ENCODE results near the gene SNAI1.

The SNAI1 gene

DNA sequence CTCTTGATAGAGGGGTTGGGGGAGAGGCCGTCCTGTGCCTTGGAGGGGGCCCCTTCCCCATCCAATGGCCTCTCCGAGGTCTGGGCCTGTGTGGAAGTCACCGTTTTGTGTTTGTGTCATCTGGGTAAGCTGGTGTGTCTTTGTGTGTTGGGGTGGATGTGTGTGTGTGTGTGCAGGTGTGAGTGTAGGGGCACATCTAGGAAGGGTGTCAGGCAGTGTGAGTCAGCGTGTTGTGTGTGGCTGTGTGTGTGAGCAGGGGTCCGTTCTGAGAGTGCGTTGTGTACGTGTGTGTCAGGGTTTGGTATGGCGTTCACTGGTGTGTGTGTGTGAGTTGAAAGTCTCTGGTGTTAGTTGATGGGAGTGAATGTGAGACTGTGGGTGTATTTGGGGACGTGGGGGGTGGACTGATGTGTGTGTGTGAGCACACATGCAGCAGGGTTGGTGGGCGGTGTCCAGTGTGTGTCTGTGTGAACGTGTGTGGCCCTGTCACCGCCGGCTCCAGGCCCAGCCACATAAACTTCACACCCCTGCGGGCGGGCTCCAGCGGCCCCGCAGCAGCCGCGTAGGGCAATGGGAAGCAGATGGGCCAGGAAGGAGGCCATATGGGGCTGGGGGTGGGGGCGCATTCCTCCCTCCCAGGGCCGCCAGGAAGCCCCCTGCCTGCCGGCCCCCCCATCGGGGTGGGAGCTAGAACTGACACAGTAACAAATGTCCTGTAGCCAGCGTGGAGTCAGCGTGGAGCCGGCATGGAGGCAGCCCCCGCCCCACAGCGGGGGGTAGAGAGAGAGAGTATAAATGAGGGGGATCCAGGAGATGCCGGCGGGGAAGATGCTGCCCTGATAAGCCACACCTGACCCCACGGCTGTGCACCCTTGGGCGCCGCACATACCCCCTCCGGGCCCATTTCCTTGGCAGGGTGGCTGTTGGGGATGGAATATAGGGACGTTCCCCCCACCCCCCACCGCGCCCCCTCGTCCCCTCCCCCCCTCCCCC lies 32.1 kb downstream of the SNAI1 start:
- DNase-seq, result no peak

- DNase-seq, result no peak
Measured at GRCh38 chr20:50015636-50015992, 32.8 kb downstream of the SNAI1 start.

DNA sequence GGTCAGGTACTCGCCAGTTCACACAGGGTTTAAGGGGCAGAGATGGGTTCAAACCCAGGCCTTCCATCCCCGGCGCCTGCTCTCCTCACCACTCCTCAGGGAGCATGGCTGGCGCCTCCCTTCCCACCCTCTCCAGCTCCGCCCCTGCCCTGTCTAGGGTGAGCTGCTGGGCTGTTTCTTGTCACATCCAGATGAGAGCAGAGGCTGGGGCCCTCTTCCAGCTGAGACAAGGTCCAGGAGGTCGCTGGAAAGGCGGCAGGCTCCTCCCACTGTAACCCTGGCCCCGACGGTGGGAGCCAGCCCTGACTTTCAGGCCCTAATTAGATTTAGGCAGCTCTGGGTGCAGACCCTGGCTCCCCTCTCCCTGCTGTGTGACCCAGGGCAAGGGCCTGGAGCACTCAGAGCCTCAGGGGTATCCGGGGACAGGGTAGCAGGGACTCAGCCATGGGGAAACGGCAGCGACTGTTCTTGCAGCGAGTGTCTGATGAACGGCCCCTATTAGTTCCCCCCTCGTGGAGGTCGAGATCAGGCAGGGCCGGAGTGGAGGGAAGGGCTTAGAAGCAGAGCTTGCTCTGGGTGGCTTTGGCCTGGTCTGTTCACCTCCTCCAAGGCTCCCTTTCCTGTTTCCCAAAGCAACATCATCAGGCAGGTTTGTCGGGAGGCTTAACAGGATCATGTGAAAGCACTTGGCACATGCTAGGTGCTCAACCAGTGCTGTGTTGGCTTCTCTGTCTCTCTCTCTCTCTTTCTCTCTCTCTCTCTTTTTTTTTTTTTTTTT lies 33.4 kb downstream of the SNAI1 start:
- DNase-seq, result no peak

DNA sequence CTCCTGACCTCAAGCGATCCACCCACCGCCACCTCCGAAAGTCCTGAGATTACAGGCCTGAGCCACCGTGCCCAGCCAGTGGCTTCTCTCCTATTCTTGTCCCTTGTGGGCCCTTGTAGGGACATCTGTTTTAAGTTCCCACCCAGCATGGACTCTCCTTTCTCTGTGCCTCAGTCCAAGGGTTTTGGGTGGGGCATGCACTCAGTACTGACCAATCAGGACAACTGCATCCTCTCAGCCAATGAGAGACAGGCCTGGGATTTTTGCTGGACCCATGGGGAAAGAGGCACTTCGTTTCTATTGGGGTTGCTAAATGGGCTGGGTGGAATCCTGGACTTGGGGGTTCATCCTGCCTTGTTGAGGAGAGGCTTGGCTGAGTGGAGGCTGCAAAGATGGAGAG lies 34.4 kb downstream of the SNAI1 start:
- DNase-seq, result no peak

GRCh38 chr20:50017576-50018248 lies 34.9 kb downstream of the SNAI1 start:
- no peak for DNase-seq

DNA sequence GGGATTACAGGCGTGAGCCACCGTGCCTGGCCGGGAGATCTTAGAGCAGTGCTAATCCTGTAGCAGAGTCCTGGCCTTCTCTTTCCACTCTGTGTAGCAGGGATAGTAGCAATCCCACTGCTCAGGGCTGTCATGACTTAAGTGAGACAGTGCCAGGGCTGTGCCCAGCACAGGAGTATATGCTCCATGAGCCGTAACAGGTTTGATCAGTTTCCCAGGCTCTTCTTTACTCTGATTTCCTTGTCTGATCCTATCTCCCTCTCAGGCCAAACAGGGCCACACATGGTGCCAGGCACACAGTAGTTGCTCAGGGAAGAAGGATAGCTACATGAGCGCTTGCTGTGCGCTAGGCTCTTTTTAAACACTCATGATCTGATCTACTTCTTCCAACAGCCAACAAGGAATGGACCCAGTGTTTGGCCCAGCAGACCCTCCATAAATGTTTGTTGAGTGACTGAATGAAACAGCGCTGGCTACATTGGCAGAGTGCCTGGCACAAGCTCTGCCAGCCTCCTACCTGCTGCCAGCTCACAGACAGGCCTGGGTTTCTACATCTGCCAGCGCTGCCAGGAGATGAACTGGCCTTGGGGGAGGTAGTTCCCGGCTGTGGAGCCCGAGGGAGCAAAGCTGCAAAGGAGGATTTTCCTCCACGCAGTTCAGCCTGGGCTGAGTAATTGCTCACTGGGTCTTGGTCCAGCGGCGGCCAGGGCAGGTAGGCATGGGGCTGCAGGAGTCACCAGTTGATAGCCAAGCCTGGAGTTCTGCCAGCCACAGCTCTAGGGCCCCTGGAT lies 36.9 kb downstream of the SNAI1 start:
- DNase-seq, result no peak

GRCh38 chr20:50020288-50020687 lies 37.5 kb downstream of the SNAI1 start:
- DNase-seq, result no peak

- no peak for DNase-seq
Measured at GRCh38 chr20:50022676-50023075, 39.9 kb downstream of the SNAI1 start.

DNA sequence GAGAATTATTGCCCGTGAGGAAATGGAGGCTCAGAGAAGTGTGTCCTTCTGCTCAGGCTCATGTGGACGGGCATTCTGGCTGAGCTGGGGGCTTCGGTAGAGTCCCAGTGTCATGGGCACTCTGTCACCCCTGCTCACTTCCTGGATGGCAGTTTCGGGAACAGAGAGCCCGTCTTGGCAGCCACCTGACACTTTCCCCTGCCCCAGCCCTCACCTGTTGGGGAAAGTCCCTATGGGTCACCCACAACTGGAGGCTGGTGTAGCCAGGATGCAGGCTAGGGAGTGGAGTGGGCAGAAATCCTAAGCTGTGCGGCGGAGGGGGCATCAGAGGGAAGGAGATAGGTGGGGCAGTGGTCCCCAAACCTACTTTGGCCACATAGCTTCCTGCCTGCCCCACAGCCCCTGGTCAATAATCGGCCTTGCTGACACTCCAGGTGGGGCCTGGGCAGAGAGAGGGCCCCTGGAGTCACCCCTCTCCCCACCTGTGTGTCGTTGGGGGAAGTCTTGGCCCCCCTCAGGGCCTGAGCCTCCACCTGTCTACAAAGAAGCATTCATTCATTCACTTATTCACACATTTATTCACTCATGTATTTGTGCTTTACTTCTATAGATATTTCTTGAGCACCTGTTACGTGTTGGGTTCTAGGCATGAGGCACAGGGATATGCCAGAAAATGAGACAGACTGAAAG lies 40.5 kb downstream of the SNAI1 start:
- no peak for DNase-seq

DNA sequence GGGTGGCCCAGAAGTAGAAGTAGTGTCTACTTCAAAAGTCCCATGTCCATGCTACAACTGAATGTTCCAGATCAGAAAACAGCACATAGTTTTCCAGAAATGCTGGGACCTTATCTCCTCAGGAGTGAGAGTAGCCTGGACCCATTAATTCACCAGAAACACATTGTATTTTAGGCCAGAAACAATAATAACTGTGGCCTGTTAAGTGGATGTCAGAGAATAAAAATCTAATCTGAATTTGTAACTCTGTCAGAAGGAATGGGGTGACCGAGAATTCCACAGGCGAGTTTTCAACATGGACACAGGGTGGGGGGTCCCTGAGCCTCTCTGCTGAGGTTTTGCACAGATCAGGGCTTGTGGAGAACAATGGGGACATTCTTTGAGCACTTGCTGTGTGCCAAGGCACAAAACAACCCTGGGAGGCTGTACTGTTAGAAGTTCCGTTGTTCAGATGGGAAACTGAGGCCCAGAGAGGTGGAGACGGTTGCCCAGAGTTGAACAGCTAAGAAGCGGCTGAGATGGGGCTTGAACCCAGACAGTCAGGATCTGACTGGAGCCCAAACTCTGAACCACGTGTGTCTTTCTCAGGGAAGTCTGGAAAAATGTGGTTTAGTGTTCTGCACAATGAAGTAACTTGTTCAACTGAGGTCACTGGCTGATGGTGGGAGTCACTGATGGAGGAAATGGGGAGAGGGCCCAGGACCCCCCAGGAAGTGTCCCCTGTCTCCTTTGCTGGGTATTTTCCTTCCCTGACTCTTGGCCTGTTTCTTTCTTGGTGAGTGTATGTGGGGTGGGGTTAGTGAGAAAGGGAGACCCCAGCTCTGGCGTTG lies 44.2 kb downstream of the SNAI1 start:
- DNase-seq, result no peak

GRCh38 chr20:50027611-50028105 lies 44.9 kb downstream of the SNAI1 start:
- DNase-seq, result no peak

- DNase-seq, result no peak
Measured at GRCh38 chr20:50029083-50029696, 46.4 kb downstream of the SNAI1 start.

DNA sequence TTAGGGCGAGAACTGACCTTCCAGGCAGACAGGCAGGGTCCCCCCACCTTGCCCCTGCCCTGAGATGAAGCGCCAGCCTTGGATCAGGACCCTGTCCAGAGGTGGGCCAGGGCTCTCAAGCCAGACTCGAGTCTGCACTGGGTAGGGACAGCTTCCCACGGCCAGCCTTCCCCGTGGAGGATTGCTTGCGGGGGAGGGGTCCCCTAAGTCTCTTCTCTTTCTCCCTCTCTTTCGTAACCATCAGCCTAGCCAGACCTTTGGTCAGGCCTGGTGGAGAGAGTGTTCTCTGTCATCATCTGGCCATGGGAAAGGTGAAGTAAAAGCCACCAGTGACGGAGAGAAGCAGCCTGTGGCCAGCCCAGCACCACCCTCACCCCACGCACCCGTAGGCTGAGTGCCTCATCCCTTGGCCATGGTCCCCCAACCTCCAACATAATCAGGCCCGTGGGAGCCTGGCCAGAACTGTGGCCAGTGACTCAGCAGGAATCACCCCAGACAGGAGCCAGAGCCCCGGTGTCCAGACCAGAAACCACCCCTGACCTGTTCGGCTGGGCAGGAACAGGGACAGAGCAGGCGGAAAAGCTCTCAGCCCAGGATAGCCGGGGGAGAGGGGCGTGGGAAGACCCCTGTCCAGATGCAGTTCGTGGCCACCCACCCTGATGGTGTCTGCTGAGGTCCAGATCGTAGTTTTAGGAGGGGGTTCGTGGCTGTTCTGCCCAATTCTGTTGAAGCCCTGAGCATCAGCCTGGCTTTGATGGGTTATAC lies 47.1 kb downstream of the SNAI1 start:
- no peak for DNase-seq

GRCh38 chr20:50032955-50033666 lies 50.3 kb downstream of the SNAI1 start:
- DNase-seq, result no peak

GRCh38 chr20:50034567-50035180 lies 51.9 kb downstream of the SNAI1 start:
- DNase-seq, result no peak

- DNase-seq, result no peak
Measured at GRCh38 chr20:50036703-50037102, 53.9 kb downstream of the SNAI1 start.

DNA sequence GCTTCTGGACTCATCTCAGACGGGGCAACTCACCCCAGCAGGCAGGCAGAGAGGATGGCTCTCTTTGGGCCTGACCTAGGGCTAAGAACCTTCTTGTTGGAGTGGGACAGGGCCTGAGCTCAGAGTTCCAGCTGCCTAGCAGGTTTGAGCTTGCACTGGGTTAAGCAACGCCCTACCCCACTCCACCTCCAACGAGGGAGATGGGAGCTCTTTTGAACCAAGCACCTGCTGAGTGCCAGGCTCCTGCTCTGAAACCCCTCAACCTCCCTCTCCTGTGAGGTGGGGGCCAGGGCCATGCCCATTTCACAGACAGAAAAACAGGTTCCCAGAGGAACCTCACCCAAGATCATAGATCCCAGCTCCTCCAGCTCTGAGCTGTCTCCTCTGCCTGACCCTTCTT lies 54.3 kb downstream of the SNAI1 start:
- DNase-seq, result no peak

GRCh38 chr20:50037575-50037974 lies 54.8 kb downstream of the SNAI1 start:
- DNase-seq, result no peak
